HG02870 (cell line): ENCODE data around the gene ALB.

ENCODE experiments used
- ATAC-seq: cut with Tn5 transposase; IDR thresholded peaks from one replicate; pipeline ENCODE4 v1.9.1; 2021; ENCODE audit warnings: mild to moderate bottlenecking, moderate library complexity; ENCODE audit not compliant: unreplicated experiment

ALB gene

GRCh38 chr4:73408181-73408867 lies 4.2 kb downstream of the ALB start:
- no peak for ATAC-seq

- no peak for ATAC-seq
Observed at GRCh38 chr4:73409012-73409862, 5.2 kb downstream of the ALB start.

DNA sequence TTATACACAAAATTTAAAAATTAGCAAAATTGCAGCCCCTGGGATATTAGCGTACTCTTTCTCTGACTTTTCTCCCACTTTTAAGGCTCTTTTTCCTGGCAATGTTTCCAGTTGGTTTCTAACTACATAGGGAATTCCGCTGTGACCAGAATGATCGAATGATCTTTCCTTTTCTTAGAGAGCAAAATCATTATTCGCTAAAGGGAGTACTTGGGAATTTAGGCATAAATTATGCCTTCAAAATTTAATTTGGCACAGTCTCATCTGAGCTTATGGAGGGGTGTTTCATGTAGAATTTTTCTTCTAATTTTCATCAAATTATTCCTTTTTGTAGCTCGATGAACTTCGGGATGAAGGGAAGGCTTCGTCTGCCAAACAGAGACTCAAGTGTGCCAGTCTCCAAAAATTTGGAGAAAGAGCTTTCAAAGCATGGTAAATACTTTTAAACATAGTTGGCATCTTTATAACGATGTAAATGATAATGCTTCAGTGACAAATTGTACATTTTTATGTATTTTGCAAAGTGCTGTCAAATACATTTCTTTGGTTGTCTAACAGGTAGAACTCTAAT lies 6.0 kb downstream of the ALB start:
- ATAC-seq: no peak

GRCh38 chr4:73410916-73411730 lies 7.0 kb downstream of the ALB start:
- ATAC-seq: no peak

- ATAC-seq: no peak
Observed at GRCh38 chr4:73411731-73412414, 7.8 kb downstream of the ALB start.

GRCh38 chr4:73413294-73413755 lies 9.2 kb downstream of the ALB start:
- ATAC-seq: no peak

DNA sequence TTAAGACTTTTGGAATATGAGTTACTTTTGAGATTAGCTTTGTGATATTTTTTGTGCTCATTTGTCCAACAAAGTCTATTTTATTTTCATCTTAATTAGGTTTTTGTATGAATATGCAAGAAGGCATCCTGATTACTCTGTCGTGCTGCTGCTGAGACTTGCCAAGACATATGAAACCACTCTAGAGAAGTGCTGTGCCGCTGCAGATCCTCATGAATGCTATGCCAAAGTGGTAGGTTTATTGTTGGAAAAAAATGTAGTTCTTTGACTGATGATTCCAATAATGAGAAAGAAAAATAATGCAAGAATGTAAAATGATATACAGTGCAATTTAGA lies 10.8 kb downstream of the ALB start:
- ATAC-seq: no peak

- no peak for ATAC-seq
Observed at GRCh38 chr4:73415807-73416238, 11.7 kb downstream of the ALB start.

DNA sequence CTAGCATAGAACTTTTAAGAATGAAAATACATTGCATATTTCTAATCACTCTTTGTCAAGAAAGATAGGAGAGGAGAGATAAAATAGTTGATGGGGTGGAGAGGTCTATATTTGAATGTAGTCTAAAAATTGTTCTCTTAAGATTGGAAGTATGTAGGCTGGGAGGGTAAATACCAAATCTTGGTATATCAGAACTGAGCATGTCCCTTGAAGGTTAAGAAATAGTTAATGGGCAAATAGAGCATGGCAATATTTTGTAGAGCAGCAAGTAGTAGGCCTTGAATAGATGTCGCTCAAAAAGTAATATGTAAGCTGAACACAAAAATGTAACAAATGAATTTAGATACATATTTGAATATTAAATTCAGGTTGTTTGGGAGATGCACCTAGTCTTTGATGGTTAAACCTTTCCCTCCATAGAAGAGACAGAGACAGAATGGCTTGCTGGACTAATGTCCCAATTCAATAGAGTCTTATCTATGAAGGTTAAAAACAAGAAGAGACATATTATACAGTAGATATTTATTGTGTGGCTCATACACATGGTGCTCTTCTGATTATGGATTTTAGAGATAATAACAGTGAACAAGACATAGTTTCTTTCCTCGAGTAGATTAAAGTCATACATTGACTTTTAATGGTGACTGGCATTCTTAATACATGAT lies 12.5 kb downstream of the ALB start:
- ATAC-seq: no peak

- no peak for ATAC-seq
Observed at GRCh38 chr4:73417342-73417741, 13.3 kb downstream of the ALB start.

DNA sequence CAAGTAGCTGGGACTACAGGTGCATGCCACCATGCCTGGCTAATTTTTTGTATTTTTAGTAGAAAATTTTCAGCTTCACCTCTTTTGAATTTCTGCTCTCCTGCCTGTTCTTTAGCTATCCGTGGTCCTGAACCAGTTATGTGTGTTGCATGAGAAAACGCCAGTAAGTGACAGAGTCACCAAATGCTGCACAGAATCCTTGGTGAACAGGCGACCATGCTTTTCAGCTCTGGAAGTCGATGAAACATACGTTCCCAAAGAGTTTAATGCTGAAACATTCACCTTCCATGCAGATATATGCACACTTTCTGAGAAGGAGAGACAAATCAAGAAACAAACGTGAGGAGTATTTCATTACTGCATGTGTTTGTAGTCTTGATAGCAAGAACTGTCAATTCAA lies 13.9 kb downstream of the ALB start:
- no peak for ATAC-seq

- ATAC-seq: no peak
Observed at GRCh38 chr4:73418677-73419076, 14.6 kb downstream of the ALB start.

DNA sequence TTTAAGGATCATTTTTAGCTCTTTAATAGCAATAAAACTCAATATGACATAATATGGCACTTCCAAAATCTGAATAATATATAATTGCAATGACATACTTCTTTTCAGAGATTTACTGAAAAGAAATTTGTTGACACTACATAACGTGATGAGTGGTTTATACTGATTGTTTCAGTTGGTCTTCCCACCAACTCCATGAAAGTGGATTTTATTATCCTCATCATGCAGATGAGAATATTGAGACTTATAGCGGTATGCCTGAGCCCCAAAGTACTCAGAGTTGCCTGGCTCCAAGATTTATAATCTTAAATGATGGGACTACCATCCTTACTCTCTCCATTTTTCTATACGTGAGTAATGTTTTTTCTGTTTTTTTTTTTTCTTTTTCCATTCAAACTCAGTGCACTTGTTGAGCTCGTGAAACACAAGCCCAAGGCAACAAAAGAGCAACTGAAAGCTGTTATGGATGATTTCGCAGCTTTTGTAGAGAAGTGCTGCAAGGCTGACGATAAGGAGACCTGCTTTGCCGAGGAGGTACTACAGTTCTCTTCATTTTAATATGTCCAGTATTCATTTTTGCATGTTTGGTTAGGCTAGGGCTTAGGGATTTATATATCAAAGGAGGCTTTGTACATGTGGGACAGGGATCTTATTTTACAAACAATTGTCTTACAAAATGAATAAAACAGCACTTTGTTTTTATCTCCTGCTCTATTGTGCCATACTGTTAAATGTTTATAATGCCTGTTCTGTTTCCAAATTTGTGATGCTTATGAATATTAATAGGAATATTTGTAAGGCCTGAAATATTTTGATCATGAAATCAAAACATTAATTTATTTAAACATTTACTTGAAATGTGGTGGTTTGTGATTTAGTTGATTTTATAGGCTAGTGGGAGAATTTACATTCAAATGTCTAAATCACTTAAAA lies 15.3 kb downstream of the ALB start:
- no peak for ATAC-seq

DNA sequence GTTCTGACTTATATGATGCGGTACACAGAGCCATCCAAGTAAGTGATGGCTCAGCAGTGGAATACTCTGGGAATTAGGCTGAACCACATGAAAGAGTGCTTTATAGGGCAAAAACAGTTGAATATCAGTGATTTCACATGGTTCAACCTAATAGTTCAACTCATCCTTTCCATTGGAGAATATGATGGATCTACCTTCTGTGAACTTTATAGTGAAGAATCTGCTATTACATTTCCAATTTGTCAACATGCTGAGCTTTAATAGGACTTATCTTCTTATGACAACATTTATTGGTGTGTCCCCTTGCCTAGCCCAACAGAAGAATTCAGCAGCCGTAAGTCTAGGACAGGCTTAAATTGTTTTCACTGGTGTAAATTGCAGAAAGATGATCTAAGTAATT lies 16.5 kb downstream of the ALB start:
- no peak for ATAC-seq

GRCh38 chr4:73421708-73422457 lies 17.8 kb downstream of the ALB start:
- ATAC-seq: no peak

DNA sequence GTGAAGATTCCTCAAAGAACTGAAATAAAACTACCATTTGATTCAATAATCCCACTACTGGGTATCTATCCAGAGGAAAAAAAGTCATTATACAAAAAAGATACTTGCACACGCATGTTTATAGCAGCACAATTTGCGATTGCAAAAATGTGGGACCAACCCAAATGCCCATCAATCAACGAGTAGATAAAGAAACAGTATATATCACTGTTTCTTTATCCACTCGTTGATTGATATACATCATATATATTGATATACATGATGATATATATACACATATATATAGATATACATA lies 18.3 kb downstream of the ALB start:
- no peak for ATAC-seq

- ATAC-seq: no peak
Observed at GRCh38 chr4:73423184-73423583, 19.1 kb downstream of the ALB start.

DNA sequence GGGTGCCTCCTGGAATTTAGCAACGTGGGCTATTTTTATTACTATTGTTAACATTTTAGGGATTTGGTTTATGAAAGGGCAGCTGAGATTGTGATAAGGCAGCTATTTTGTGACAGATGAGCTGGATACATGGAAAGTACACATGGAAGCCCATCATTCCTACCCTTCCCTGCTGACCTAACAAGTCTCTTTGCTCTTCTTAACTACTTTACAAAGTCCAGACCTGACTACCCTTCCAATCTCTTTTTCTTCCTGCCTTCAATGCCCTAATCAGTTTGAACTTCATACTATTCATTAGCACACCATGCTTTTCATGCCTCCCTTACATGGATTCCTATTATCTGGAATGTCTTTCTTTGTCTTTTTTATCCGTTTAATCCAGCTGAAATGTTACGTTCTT lies 22.6 kb downstream of the ALB start:
- ATAC-seq: no peak

DNA sequence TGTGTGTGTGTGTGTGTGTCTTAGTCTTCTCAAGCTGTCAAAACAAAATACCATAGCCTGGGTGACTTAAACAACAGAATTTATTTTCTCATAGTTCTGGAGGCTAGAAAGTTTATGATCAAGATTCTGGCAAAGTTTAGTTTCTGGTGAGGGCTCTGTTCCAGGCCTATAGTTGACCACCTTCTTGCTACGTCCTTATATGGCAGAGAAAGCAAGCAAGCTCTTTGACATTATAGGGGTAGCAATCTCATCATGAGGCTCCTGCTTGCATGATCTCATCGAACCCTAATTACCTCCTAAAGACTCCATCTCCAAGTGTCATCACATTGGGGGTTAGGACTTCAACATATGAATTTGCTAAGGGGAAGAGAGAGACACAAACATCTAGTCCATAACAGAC lies 25.0 kb downstream of the ALB start:
- no peak for ATAC-seq
